Endothelial cell of umbilical vein (primary cell): ENCODE data around the gene TSPAN17. TPM values are rescaled to one million over a fixed set of nuclear protein-coding genes. Genes with fewer than 3 reads are reported as not detected.

Source experiments
- BruUV-seq: library from RNA; stranded (reverse); fragments of 400-500 nt; replicated peaks from 2 replicates; lab custom pipeline; 2021; lab: Mats Ljungman, UMichigan
- CTCF ChIA-PET: fragments of 300-600, 350-600 bp; sonication (Branson Sonifier 250); formaldehyde crosslinking; loops from one replicate; lab custom pipeline; 2021; ENCODE audit warnings: antibody characterized with exemption, inconsistent platforms; lab: Charles Lee
- POLR2A ChIA-PET: fragments of 300-600, 350-600 bp; sonication (Branson Sonifier 250); formaldehyde crosslinking; loops from one replicate; lab custom pipeline; 2021; ENCODE audit warnings: antibody characterized with exemption, inconsistent platforms; lab: Charles Lee
- DNase-seq: peaks from one replicate; pipeline ENCODE4 v3.0.0-alpha.2; 2011; ENCODE audit warnings: low read depth, low spot score
- FAIRE-seq: peaks from 2 replicates; lab custom pipeline; 2011; peaks lifted over from hg19 to GRCh38; lab: Jason Lieb, UNC
- H2AFZ ChIP-seq: 2 replicates; pipeline ENCODE4 v1.6.0; 2012; ENCODE audit warnings: low read depth, low read length, control low read depth, inconsistent platforms
- H3K27ac ChIP-seq: 2 replicates; pipeline ENCODE4 v1.5.1; 2011; ENCODE audit warnings: low read depth, mild to moderate bottlenecking, control low read depth, low read length, moderate library complexity; ENCODE audit not compliant: insufficient read depth
- H3K27me3 ChIP-seq, 2 experiments: 2 replicates each; pipeline versions ENCODE4 v1.6.0 to v1.6.1; 2011; ENCODE audit warnings: low read length in 2 of 2, mixed read lengths in 1 of 2; ENCODE audit not compliant: control insufficient read depth in 2 of 2, insufficient read depth in 2 of 2
- H3K36me3 ChIP-seq, 2 experiments: 2 replicates in 1 of 2; 3 replicates in 1 of 2; pipeline ENCODE4 v1.5.1; 2011; ENCODE audit warnings: low read length in 2 of 2, mild to moderate bottlenecking in 1 of 2, moderate library complexity in 1 of 2; ENCODE audit not compliant: control insufficient read depth in 2 of 2, insufficient read depth in 2 of 2; ENCODE audit errors: extremely low read depth in 1 of 2
- H3K4me1 ChIP-seq: 3 replicates; pipeline ENCODE4 v1.5.1; 2011; ENCODE audit warnings: mild to moderate bottlenecking, low read length; ENCODE audit not compliant: control insufficient read depth, insufficient read depth; ENCODE audit errors: extremely low read depth
- H3K4me2 ChIP-seq: 2 replicates; pipeline ENCODE4 v1.6.1; 2011; ENCODE audit warnings: low read length, control low read depth, mixed read lengths; ENCODE audit not compliant: insufficient read depth
- H3K4me3 ChIP-seq, 3 experiments: fragments of 200-600 bp in 1 of 3; sonication (generic), shearing (Covaris generic) in 1 of 3; replicated peaks in 1 of 3; 2 replicates each; pipeline ENCODE4 v1.5.1; 2011 to 2016; ENCODE audit warnings: control low read depth in 3 of 3, low read length in 3 of 3, mild to moderate bottlenecking in 2 of 3, inconsistent platforms in 1 of 3, low read depth in 1 of 3, moderate library complexity in 1 of 3; ENCODE audit not compliant: insufficient read depth in 1 of 3
- H3K79me2 ChIP-seq: 2 replicates; pipeline ENCODE4 v1.6.0; 2012; ENCODE audit warnings: low read length, inconsistent platforms; ENCODE audit not compliant: control insufficient read depth, insufficient read depth
- H3K9ac ChIP-seq: replicated peaks from 2 replicates; pipeline ENCODE3; 2011; ENCODE audit warnings: low read length, control low read depth; ENCODE audit not compliant: insufficient read depth; ENCODE audit errors: extremely low read depth
- H3K9me1 ChIP-seq: replicated peaks from 3 replicates; pipeline ENCODE4 v1.6.0; 2011; ENCODE audit warnings: mild to moderate bottlenecking, low read length; ENCODE audit not compliant: control insufficient read depth, insufficient read depth; ENCODE audit errors: extremely low read depth
- H3K9me3 ChIP-seq: replicated peaks from 2 replicates; pipeline ENCODE4 v1.5.1; 2012; ENCODE audit warnings: low read length, inconsistent platforms; ENCODE audit not compliant: control insufficient read depth, insufficient read depth
- H4K20me1 ChIP-seq: replicated peaks from 2 replicates; pipeline ENCODE3; 2011; ENCODE audit warnings: mild to moderate bottlenecking, low read length; ENCODE audit not compliant: control insufficient read depth, insufficient read depth; ENCODE audit errors: extremely low read depth
- EZH2 ChIP-seq: IDR thresholded peaks from 2 replicates; pipeline ENCODE4 v1.6.1; 2012; ENCODE audit warnings: borderline replicate concordance, low read depth, mild to moderate bottlenecking, moderate library complexity, low read length, inconsistent platforms; ENCODE audit not compliant: severe bottlenecking
- FOS ChIP-seq: IDR thresholded peaks from 2 replicates; pipeline ENCODE4 v1.6.1; 2011; ENCODE audit warnings: mild to moderate bottlenecking, low read length, moderate library complexity, borderline replicate concordance; ENCODE audit not compliant: insufficient read depth
- GATA2 ChIP-seq: IDR thresholded peaks from 2 replicates; pipeline ENCODE4 v1.7.0; 2011; ENCODE audit warnings: low read depth, mild to moderate bottlenecking, moderate library complexity, mixed read lengths, low read length; ENCODE audit not compliant: insufficient read length, insufficient read depth
- JUN ChIP-seq: IDR thresholded peaks from 2 replicates; pipeline ENCODE4 v1.6.1; 2011; ENCODE audit warnings: borderline replicate concordance, low read depth; ENCODE audit not compliant: insufficient read length, insufficient read depth
- POLR2A ChIP-seq: IDR thresholded peaks from 2 replicates; pipeline ENCODE4 v1.6.1; 2012; ENCODE audit warnings: low read depth, mild to moderate bottlenecking, control low read depth, low read length
- POLR2AphosphoS5 ChIP-seq: IDR thresholded peaks from 2 replicates; pipeline ENCODE4 v1.6.1; 2012; ENCODE audit warnings: low read depth, mild to moderate bottlenecking, control low read depth, low read length, moderate library complexity; ENCODE audit not compliant: insufficient read depth
- dilution Hi-C: fragments of 300-500 bp; cut with MboI; formaldehyde crosslinking; loops from one replicate; pipeline ENCODE4 v1.15.0; 2019; ENCODE audit warnings: low sequenced_read_pairs; ENCODE audit not compliant: extremely low pct_ligation_motif_present
- intact Hi-C: fragments of 100-400 bp; cut with micrococcal nuclease; formaldehyde crosslinking; loops from one replicate; pipeline ENCODE4 v1.10.0; 2022
- polyA plus RNA-seq, 4 experiments: library from polyadenylated mRNA; depleted of rRNA in 3 of 4; stranded (reverse) in 3 of 4; unstranded in 1 of 4; fragments of >200 nt; gene quantifications; 2 replicates each; pipeline versions ENCODE4 v1.2.1 to v1.2.3, GENCODE V29; 2011 to 2012; ENCODE audit warnings: missing spikeins in 1 of 4
- total RNA-seq: library from RNA; stranded (reverse); gene quantifications from 2 replicates; pipeline ENCODE4 v1.2.3, GENCODE V29; 2021
- TF ChIP-seq, protein P1 (sequence below), 2 donors: IDR thresholded peaks; 1 replicate in 1 of 2; 2 replicates in 1 of 2; pipeline ENCODE4 v1.5.1; 2011; ENCODE audit warnings: low read length in 2 of 2, mild to moderate bottlenecking in 2 of 2, moderate library complexity in 2 of 2, control low read depth in 1 of 2, inconsistent platforms in 1 of 2, low read depth in 1 of 2; ENCODE audit not compliant: insufficient read depth in 1 of 2; ENCODE audit errors: extremely low read depth in 1 of 2
- TF ChIP-seq, protein P2 (sequence below): IDR thresholded peaks from 2 replicates; pipeline ENCODE4 v1.6.1; 2011; ENCODE audit not compliant: insufficient read depth, insufficient read length

TSPAN17 gene
- total and polyA plus RNA-seq, 2 donors (not counting 3 experiments of a cell fraction or from before 2014, with no cell fraction given) = 55.9 to 73.3 TPM

- H3K9ac ChIP-seq = no peak overlapping the region
- intact Hi-C loops = loop anchor here (1.0 to 10.0 kb wide), 6 partner anchors 40 to 932 kb away; no protein-coding TSS in a partner anchor
- peak; percentile 69 for DNase-seq
- BruUV-seq = no TSS peak
- no peak overlapping the region for H3K4me3 ChIP-seq
- peaks cover 0 to 10% of the 10 kb centered on the region in 2 experiments for H3K27me3 ChIP-seq
- H3K9me1 ChIP-seq = no peaks in the 10 kb centered on the region
- no peak overlapping the region for H2AFZ ChIP-seq
- H4K20me1 ChIP-seq = no peaks in the 10 kb centered on the region
- H3K27ac ChIP-seq = no peak overlapping the region
- POLR2A ChIA-PET = interaction anchor here (1.0 kb wide), 1 partner anchor 14 kb away, joined by 3 read pairs; the partner anchor contains the start of gene TSPAN17
- no peaks in the 10 kb centered on the region for H3K79me2 ChIP-seq
- peak; percentile 91 for FAIRE-seq
- H3K4me2 ChIP-seq = no peak overlapping the region
- CTCF ChIA-PET = interaction anchor here (0.5 to 3.3 kb wide), 111 partner anchors 9 to 931 kb away, joined by 3 to 113 read pairs (median 5); partner anchors contain the start of genes CLTB, EIF4E1B, FGFR4 and HK3
- H3K4me1 ChIP-seq = no peaks in the 10 kb centered on the region
- H3K36me3 ChIP-seq = peaks cover 0 to 8% of the 10 kb centered on the region in 2 experiments
- H3K9me3 ChIP-seq = no peaks in the 10 kb centered on the region
- dilution Hi-C loops = no loop called here
- no peak for TF ChIP-seq GATA2
- TF ChIP-seq, protein P1, sequence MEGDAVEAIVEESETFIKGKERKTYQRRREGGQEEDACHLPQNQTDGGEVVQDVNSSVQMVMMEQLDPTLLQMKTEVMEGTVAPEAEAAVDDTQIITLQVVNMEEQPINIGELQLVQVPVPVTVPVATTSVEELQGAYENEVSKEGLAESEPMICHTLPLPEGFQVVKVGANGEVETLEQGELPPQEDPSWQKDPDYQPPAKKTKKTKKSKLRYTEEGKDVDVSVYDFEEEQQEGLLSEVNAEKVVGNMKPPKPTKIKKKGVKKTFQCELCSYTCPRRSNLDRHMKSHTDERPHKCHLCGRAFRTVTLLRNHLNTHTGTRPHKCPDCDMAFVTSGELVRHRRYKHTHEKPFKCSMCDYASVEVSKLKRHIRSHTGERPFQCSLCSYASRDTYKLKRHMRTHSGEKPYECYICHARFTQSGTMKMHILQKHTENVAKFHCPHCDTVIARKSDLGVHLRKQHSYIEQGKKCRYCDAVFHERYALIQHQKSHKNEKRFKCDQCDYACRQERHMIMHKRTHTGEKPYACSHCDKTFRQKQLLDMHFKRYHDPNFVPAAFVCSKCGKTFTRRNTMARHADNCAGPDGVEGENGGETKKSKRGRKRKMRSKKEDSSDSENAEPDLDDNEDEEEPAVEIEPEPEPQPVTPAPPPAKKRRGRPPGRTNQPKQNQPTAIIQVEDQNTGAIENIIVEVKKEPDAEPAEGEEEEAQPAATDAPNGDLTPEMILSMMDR (IDR thresholded peaks at IDR 0.05; ENCODE audit: extremely low read depth in 1 of 2, insufficient read depth in 1 of 2, low read depth in 1 of 2, low read length in 2 of 2) = peak; percentile 91 to 100
Measured at GRCh38 chr5:176660860-176661641, 13.8 kb downstream of the TSPAN17 start.

- Histone ChIP-seq H3K27ac (no peak overlapping the region), H3K79me2 (no peaks in the 10 kb centered on the region), H4K20me1 (no peaks in the 10 kb centered on the region), H3K4me1 (no peaks in the 10 kb centered on the region), H3K9me3 (no peaks in the 10 kb centered on the region), H3K9ac (no peak overlapping the region), H3K4me3 (no peak overlapping the region), H3K4me2 (no peak overlapping the region), H3K36me3 (peaks cover 0 to 6% of the 10 kb centered on the region in 2 experiments), H3K9me1 (no peaks in the 10 kb centered on the region), H3K27me3 (peaks cover 0 to 10% of the 10 kb centered on the region in 2 experiments), H2AFZ (no peak overlapping the region)
- BruUV-seq = no TSS peak
- ChIA-PET CTCF (interaction anchor here (0.6 to 3.3 kb wide), 23 partner anchors 8 to 932 kb away, joined by 3 to 113 read pairs (median 11); partner anchors contain the start of genes EIF4E1B, HK3 and SNCB), POLR2A (no interaction called here)
- dilution Hi-C loops = no loop called here
- intact Hi-C loops = loop anchor here (1.0 to 10.0 kb wide), 5 partner anchors 39 to 933 kb away; no protein-coding TSS in a partner anchor
- FAIRE-seq (no peak), DNase-seq (no peak)
- no peak for TF ChIP-seq EZH2
- no peak for TF ChIP-seq JUN
- no peak for TF ChIP-seq GATA2
- no peak for TF ChIP-seq FOS
- TF ChIP-seq POLR2A = no peak
- TF ChIP-seq, protein P1 (IDR thresholded peaks at IDR 0.05; ENCODE audit: extremely low read depth in 1 of 2, insufficient read depth in 1 of 2, low read depth in 1 of 2, low read length in 2 of 2) = no peak
- no peak for TF ChIP-seq POLR2AphosphoS5
- TF ChIP-seq, protein P2, sequence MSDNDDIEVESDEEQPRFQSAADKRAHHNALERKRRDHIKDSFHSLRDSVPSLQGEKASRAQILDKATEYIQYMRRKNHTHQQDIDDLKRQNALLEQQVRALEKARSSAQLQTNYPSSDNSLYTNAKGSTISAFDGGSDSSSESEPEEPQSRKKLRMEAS = no peak
Measured at GRCh38 chr5:176661676-176662075, 14.4 kb downstream of the TSPAN17 start.
